GM10248 (cell line): ENCODE measurements around the gene MBIP.
A peak's percentile ranks its signal among the peaks of the same experiment; 100 is the strongest.

Source experiments
- CTCF ChIA-PET: fragments of 300-600 bp; sonication (Branson Sonifier 250); formaldehyde crosslinking; extraction: SDS; loops from one replicate; lab custom pipeline; 2021; ENCODE audit warnings: antibody characterized with exemption; lab: Yijun Ruan, JAX
- POLR2A ChIA-PET: fragments of 350-650 bp; sonication (Branson Sonifier 250); formaldehyde crosslinking; extraction: SDS; loops from one replicate; lab custom pipeline; 2020; ENCODE audit warnings: antibody characterized with exemption; lab: Yijun Ruan, JAX
- DNase-seq: peaks from one replicate; pipeline ENCODE4 v3.0.0; 2012; ENCODE audit errors: extremely low spot score
- CTCF ChIP-seq: IDR thresholded peaks from 2 replicates; pipeline ENCODE4 v1.5.1; 2012; ENCODE audit warnings: mild to moderate bottlenecking, low read depth; ENCODE audit errors: extremely low read depth, missing control alignments, control extremely low read depth

MBIP gene

GRCh38 chr14:36320200-36320896, at the start of gene MBIP:
Gene MBIP (minus strand): TSS chr14:36320637. CDS start chr14:36320588, 49 bp downstream.
- DNase-seq: peak; percentile 92
- POLR2A ChIA-PET: interaction anchor here (0.5 to 1.1 kb wide), 3 partner anchors 10 to 1226 kb away, joined by 3 to 6 read pairs (median 4); no protein-coding TSS in a partner anchor
- CTCF ChIA-PET: interaction anchor here (0.7 to 1.8 kb wide), 3 partner anchors 19 to 54 kb away, joined by 3 to 6 read pairs (median 4); no protein-coding TSS in a partner anchor
- TF ChIP-seq CTCF: no peak

- no peak for TF ChIP-seq CTCF
- ChIA-PET CTCF (interaction anchor here (2.3 kb wide), 1 partner anchor 298 kb away, joined by 6 read pairs; no protein-coding TSS in a partner anchor), POLR2A (no interaction called here)
- no peak for DNase-seq
Measured at GRCh38 chr14:36367985-36368774, 47.7 kb upstream of the MBIP start.

- TF ChIP-seq CTCF: no peak
- POLR2A ChIA-PET: no interaction called here
- DNase-seq: no peak
- CTCF ChIA-PET: interaction anchor here (1.2 to 4.9 kb wide), 5 partner anchors 8 to 294 kb away, joined by 3 to 18 read pairs (median 4); no protein-coding TSS in a partner anchor
Measured at GRCh38 chr14:36365766-36366165, 45.3 kb upstream of the MBIP start.

GRCh38 chr14:36363704-36364103, 43.3 kb upstream of the MBIP start:
- POLR2A ChIA-PET: no interaction called here
- CTCF ChIA-PET: interaction anchor here (4.9 kb wide), 1 partner anchor 10 kb away, joined by 18 read pairs; no protein-coding TSS in a partner anchor
- no peak for DNase-seq
- no peak for TF ChIP-seq CTCF

- no peak for DNase-seq
- POLR2A ChIA-PET: no interaction called here
- TF ChIP-seq CTCF: no peak
- CTCF ChIA-PET: interaction anchor here (4.9 kb wide), 1 partner anchor 12 kb away, joined by 18 read pairs; no protein-coding TSS in a partner anchor
Measured at GRCh38 chr14:36362648-36363047, 42.2 kb upstream of the MBIP start.

GRCh38 chr14:36361210-36361853, 40.9 kb upstream of the MBIP start:
- TF ChIP-seq CTCF: no peak
- POLR2A ChIA-PET: no interaction called here
- CTCF ChIA-PET: interaction anchor here (0.9 kb wide), 1 partner anchor 30 kb away, joined by 3 read pairs; no protein-coding TSS in a partner anchor
- DNase-seq: no peak
